Prostate gland (tissue), 2 donors: Measurements from ENCODE around the gene KRT71.

Experiments used
- CTCF ChIP-seq, 4 experiments: fragments of 200-600 bp in 2 of 4; fragments of 450-650 bp in 2 of 4; sonication (generic) in 2 of 4; IDR thresholded peaks; 1 replicate in 3 of 4; 2 replicates in 1 of 4; pipeline ENCODE4 v1.5.1; 2016 to 2019; ENCODE audit warnings: antibody characterized with exemption in 4 of 4, mild to moderate bottlenecking in 2 of 4, moderate library complexity in 2 of 4
- POLR2A ChIP-seq: fragments of 450-650 bp; IDR thresholded peaks from one replicate; pipeline ENCODE4 v1.6.1; 2016; ENCODE audit warnings: antibody characterized with exemption, mild to moderate bottlenecking
- POLR2AphosphoS5 ChIP-seq: sonication (generic); formaldehyde crosslinking; IDR thresholded peaks from one replicate; pipeline ENCODE4 v1.6.1; 2017; ENCODE audit warnings: antibody characterized with exemption

- TF ChIP-seq CTCF (IDR thresholded peaks at IDR 0.05) = no peak
- TF ChIP-seq POLR2A = no peak
- no peak for TF ChIP-seq POLR2AphosphoS5
Measured at GRCh38 chr12:52582486-52582885, 29.5 kb upstream of the KRT71 start.
